ENCODE data around the gene GABBR1.
A peak's percentile ranks its signal among the peaks of the same experiment; 100 is the strongest.

GABBR1 gene

DNA sequence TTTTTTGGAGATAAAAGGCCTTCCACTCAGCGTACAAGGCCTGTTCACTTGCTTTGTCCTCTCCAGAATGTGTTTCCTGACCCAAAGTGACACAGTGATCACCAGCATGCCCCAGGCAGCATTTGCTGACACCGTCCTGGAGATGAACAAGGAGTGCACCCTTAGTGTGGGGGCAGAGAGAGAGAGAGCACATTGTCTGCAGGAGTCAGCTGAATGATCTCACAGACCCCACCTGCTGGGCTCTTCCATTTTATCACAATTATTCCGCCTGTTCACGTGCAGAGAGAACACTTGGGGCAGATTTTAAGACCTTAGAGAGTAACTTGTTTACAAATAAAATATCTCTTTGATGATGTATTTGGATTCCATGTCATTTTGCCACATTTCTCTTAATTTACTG lies 122.8 kb downstream of the GABBR1 start (continued):
- TF ChIP-seq, protein P1, sequence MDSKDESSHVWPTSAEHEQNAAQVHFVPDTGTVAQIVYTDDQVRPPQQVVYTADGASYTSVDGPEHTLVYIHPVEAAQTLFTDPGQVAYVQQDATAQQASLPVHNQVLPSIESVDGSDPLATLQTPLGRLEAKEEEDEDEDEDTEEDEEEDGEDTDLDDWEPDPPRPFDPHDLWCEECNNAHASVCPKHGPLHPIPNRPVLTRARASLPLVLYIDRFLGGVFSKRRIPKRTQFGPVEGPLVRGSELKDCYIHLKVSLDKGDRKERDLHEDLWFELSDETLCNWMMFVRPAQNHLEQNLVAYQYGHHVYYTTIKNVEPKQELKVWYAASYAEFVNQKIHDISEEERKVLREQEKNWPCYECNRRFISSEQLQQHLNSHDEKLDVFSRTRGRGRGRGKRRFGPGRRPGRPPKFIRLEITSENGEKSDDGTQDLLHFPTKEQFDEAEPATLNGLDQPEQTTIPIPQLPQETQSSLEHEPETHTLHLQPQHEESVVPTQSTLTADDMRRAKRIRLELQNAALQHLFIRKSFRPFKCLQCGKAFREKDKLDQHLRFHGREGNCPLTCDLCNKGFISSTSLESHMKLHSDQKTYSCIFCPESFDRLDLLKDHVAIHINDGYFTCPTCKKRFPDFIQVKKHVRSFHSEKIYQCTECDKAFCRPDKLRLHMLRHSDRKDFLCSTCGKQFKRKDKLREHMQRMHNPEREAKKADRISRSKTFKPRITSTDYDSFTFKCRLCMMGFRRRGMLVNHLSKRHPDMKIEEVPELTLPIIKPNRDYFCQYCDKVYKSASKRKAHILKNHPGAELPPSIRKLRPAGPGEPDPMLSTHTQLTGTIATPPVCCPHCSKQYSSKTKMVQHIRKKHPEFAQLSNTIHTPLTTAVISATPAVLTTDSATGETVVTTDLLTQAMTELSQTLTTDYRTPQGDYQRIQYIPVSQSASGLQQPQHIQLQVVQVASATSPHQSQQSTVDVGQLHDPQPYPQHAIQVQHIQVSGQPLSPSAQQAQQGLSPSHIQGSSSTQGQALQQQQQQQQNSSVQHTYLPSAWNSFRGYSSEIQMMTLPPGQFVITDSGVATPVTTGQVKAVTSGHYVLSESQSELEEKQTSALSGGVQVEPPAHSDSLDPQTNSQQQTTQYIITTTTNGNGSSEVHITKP (tag by site-specific recombination; IDR thresholded peaks at IDR 0.05) = peak; percentile 32; the same call in 1 of the 2 replicates
- TF ChIP-seq ZNF473 (tag by site-specific recombination; IDR thresholded peaks at IDR 0.05) (no peak), OVOL3 (tag by site-specific recombination; IDR thresholded peaks at IDR 0.05) (no peak), SP2 (tag by site-specific recombination; IDR thresholded peaks at IDR 0.05) (no peak), ZNF660 (tag by site-specific recombination; IDR thresholded peaks at IDR 0.05) (0 out of 2 replicates have a peak, but pooled peaks have one; percentile 53), ZIC2 (tag by site-specific recombination; IDR thresholded peaks at IDR 0.05) (peak; percentile 81), EGR2 (tag by site-specific recombination; IDR thresholded peaks at IDR 0.05; ENCODE audit: low read depth) (0 out of 2 replicates have a peak, but pooled peaks have one; percentile 12), ZNF777 (tag by site-specific recombination; IDR thresholded peaks at IDR 0.05; ENCODE audit: borderline replicate concordance) (no peak), ZNF302 (tag by site-specific recombination; IDR thresholded peaks at IDR 0.05; ENCODE audit: low read depth) (no peak), ZNF629 (tag by site-specific recombination; IDR thresholded peaks at IDR 0.05) (0 out of 2 replicates have a peak, but pooled peaks have one; percentile 24), ZNF585B (tag by site-specific recombination; IDR thresholded peaks at IDR 0.05) (no peak), IKZF3 (tag by site-specific recombination; IDR thresholded peaks at IDR 0.05) (0 out of 2 replicates have a peak, but pooled peaks have one; percentile 16)
- TF ChIP-seq, protein P2, sequence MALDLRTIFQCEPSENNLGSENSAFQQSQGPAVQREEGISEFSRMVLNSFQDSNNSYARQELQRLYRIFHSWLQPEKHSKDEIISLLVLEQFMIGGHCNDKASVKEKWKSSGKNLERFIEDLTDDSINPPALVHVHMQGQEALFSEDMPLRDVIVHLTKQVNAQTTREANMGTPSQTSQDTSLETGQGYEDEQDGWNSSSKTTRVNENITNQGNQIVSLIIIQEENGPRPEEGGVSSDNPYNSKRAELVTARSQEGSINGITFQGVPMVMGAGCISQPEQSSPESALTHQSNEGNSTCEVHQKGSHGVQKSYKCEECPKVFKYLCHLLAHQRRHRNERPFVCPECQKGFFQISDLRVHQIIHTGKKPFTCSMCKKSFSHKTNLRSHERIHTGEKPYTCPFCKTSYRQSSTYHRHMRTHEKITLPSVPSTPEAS (tag by site-specific recombination; IDR thresholded peaks at IDR 0.05) = no peak
- TF ChIP-seq, protein P3, sequence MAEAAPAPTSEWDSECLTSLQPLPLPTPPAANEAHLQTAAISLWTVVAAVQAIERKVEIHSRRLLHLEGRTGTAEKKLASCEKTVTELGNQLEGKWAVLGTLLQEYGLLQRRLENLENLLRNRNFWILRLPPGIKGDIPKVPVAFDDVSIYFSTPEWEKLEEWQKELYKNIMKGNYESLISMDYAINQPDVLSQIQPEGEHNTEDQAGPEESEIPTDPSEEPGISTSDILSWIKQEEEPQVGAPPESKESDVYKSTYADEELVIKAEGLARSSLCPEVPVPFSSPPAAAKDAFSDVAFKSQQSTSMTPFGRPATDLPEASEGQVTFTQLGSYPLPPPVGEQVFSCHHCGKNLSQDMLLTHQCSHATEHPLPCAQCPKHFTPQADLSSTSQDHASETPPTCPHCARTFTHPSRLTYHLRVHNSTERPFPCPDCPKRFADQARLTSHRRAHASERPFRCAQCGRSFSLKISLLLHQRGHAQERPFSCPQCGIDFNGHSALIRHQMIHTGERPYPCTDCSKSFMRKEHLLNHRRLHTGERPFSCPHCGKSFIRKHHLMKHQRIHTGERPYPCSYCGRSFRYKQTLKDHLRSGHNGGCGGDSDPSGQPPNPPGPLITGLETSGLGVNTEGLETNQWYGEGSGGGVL (tag by site-specific recombination; IDR thresholded peaks at IDR 0.05) = peak; percentile 52; the same call in 1 of the 2 replicates
- TF ChIP-seq, protein P4, sequence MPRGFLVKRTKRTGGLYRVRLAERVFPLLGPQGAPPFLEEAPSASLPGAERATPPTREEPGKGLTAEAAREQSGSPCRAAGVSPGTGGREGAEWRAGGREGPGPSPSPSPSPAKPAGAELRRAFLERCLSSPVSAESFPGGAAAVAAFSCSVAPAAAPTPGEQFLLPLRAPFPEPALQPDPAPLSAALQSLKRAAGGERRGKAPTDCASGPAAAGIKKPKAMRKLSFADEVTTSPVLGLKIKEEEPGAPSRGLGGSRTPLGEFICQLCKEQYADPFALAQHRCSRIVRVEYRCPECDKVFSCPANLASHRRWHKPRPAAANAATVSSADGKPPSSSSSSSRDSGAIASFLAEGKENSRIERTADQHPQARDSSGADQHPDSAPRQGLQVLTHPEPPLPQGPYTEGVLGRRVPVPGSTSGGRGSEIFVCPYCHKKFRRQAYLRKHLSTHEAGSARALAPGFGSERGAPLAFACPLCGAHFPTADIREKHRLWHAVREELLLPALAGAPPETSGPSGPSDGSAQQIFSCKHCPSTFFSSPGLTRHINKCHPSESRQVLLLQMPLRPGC (tag by site-specific recombination; IDR thresholded peaks at IDR 0.05) = no peak

All from HEK293 (cell line).